ENCODE results near the gene SBF2. TPM values are rescaled to one million over a fixed set of nuclear protein-coding genes. Genes with fewer than 3 reads are reported as not detected.

Gene SBF2
- total and polyA plus RNA-seq, 2 donors (not counting 1 experiment from before 2014, with no cell fraction given): 5.6 to 17.7 TPM

DNA sequence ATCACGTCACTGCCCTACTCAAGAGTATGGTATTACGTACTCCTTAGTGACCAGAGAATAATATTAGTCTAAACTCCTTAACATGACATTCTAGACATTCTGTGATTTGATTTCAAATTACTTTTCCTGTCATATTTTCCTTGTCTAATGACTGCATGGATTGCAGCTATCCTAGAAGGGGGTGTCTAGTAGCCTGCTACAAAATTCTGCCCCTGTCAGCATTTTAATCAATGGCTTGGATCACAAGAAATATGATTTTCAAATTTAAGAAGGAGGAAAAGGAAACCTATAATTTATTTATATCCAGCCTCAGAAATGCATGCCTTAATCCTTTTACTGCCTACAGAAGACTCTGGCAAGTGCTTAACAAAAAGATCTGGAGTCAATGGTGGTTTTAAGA is 413.4 kb downstream of the SBF2 start:
- Mint-ChIP-seq H3K4me1 (no peaks in the 10 kb centered on the region), H3K9me3 (ENCODE audit: insufficient read depth) (no peaks in the 10 kb centered on the region), H3K27ac (no peak overlapping the region), H3K27me3 (no peaks in the 10 kb centered on the region), H3K4me3 (no peak overlapping the region)
- no peak overlapping the region for H3K9ac ChIP-seq (ENCODE audit: low read length)
- no peak overlapping the region for H3K4me2 ChIP-seq (replicated peaks; ENCODE audit: low read depth, low read length, poor library complexity, severe bottlenecking)
- WGBS (ENCODE audit: insufficient coverage): no CpG with 5 or more reads among the region's 2 CpGs
- H4K20me1 ChIP-seq (ENCODE audit: control insufficient read depth, insufficient read depth, low read length, poor library complexity, severe bottlenecking): no peaks in the 10 kb centered on the region
- no peaks in the 10 kb centered on the region for H3K79me2 ChIP-seq (ENCODE audit: control insufficient read depth, insufficient read depth, low read length)
- no peaks in the 10 kb centered on the region for H3K27me3 ChIP-seq (replicated peaks in 1 of 4; ENCODE audit: control extremely low read depth in 1 of 4, control insufficient read depth in 3 of 4, insufficient read depth in 4 of 4, low read length in 3 of 4)
- no peaks in the 10 kb centered on the region for H3K36me3 ChIP-seq (replicated peaks in 1 of 2; ENCODE audit: control extremely low read depth in 1 of 2, control insufficient read depth in 1 of 2, extremely low read depth in 1 of 2, insufficient read depth in 2 of 2, low read length in 1 of 2)
- H3K4me3 ChIP-seq (ENCODE audit: control extremely low read depth in 1 of 5, extremely low read depth in 1 of 5, insufficient read depth in 1 of 5, low read depth in 2 of 5, low read length in 4 of 5): no peak overlapping the region
- ChIA-PET POLR2A (no interaction called here), CTCF (no interaction called here)
- ATAC-seq (ENCODE audit: low read depth): no peak
- intact Hi-C loops (cut with micrococcal nuclease): no loop called here
- no peak overlapping the region for H3K27ac ChIP-seq (ENCODE audit: low read length in 2 of 2)
- DNase-seq: no peak
- no peak for TF ChIP-seq EZH2 (IDR thresholded peaks at IDR 0.05; ENCODE audit: borderline replicate concordance, insufficient read depth, low read depth, low read length, poor library complexity, severe bottlenecking)
- TF ChIP-seq, protein P1, sequence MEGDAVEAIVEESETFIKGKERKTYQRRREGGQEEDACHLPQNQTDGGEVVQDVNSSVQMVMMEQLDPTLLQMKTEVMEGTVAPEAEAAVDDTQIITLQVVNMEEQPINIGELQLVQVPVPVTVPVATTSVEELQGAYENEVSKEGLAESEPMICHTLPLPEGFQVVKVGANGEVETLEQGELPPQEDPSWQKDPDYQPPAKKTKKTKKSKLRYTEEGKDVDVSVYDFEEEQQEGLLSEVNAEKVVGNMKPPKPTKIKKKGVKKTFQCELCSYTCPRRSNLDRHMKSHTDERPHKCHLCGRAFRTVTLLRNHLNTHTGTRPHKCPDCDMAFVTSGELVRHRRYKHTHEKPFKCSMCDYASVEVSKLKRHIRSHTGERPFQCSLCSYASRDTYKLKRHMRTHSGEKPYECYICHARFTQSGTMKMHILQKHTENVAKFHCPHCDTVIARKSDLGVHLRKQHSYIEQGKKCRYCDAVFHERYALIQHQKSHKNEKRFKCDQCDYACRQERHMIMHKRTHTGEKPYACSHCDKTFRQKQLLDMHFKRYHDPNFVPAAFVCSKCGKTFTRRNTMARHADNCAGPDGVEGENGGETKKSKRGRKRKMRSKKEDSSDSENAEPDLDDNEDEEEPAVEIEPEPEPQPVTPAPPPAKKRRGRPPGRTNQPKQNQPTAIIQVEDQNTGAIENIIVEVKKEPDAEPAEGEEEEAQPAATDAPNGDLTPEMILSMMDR (IDR thresholded peaks at IDR 0.05): no peak
- peaks cover 0 to 7% (median 0%) of the 10 kb centered on the region in 3 donors for H3K9me3 ChIP-seq (ENCODE audit: control extremely low read depth in 1 of 3, control insufficient read depth in 2 of 3, insufficient read depth in 1 of 3, low read length in 2 of 3)
- no peaks in the 10 kb centered on the region for H3K4me1 ChIP-seq (ENCODE audit: control insufficient read depth in 2 of 2, insufficient read depth in 2 of 2, low read length in 2 of 2)
- H2AFZ ChIP-seq (ENCODE audit: insufficient read depth, low read depth, low read length, poor library complexity, severe bottlenecking): no peak overlapping the region

DNA sequence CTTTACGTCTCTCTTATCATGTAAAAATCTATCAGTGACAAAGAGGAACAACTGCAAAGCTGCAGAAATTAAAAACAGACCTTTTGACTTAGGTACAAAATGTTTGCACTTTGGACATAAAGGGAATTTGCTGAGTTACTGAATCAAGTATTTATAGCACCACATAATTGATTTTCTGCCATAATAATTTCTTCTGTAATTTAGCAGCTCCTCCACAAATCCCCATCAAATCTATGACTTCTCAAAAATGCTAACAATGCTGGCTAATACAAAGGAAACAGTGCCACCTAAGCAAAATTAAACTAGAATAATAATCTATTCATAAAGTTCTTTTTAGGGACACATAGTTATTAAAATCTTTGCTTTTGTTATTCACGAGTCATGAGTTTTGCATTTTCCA is 415.1 kb downstream of the SBF2 start:
- TF ChIP-seq, protein P1 (IDR thresholded peaks at IDR 0.05): no peak
- no peak for TF ChIP-seq EZH2 (IDR thresholded peaks at IDR 0.05; ENCODE audit: borderline replicate concordance, insufficient read depth, low read depth, low read length, poor library complexity, severe bottlenecking)
- POLR2A ChIA-PET: no interaction called here
- Histone ChIP-seq H3K36me3 (replicated peaks in 1 of 2; ENCODE audit: control extremely low read depth in 1 of 2, control insufficient read depth in 1 of 2, extremely low read depth in 1 of 2, insufficient read depth in 2 of 2, low read length in 1 of 2) (no peaks in the 10 kb centered on the region), H3K27ac (ENCODE audit: low read length in 2 of 2) (no peak overlapping the region), H4K20me1 (ENCODE audit: control insufficient read depth, insufficient read depth, low read length, poor library complexity, severe bottlenecking) (no peaks in the 10 kb centered on the region), H3K9ac (ENCODE audit: low read length) (no peak overlapping the region), H3K79me2 (ENCODE audit: control insufficient read depth, insufficient read depth, low read length) (no peaks in the 10 kb centered on the region), H2AFZ (ENCODE audit: insufficient read depth, low read depth, low read length, poor library complexity, severe bottlenecking) (no peak overlapping the region), H3K27me3 (replicated peaks in 1 of 4; ENCODE audit: control extremely low read depth in 1 of 4, control insufficient read depth in 3 of 4, insufficient read depth in 4 of 4, low read length in 3 of 4) (no peaks in the 10 kb centered on the region), H3K4me1 (ENCODE audit: control insufficient read depth in 2 of 2, insufficient read depth in 2 of 2, low read length in 2 of 2) (no peaks in the 10 kb centered on the region), H3K4me2 (replicated peaks; ENCODE audit: low read depth, low read length, poor library complexity, severe bottlenecking) (no peak overlapping the region), H3K4me3 (ENCODE audit: control extremely low read depth in 1 of 5, extremely low read depth in 1 of 5, insufficient read depth in 1 of 5, low read depth in 2 of 5, low read length in 4 of 5) (no peak overlapping the region), H3K9me3 (ENCODE audit: control extremely low read depth in 1 of 3, control insufficient read depth in 2 of 3, insufficient read depth in 1 of 3, low read length in 2 of 3) (peaks cover 0 to 7% (median 0%) of the 10 kb centered on the region in 3 donors)
- intact Hi-C loops (cut with micrococcal nuclease): no loop called here
- peaks cover 3% of the 10 kb centered on the region for H3K4me1 Mint-ChIP-seq
- H3K9me3 Mint-ChIP-seq (ENCODE audit: insufficient read depth): no peaks in the 10 kb centered on the region
- CTCF ChIA-PET: no interaction called here
- DNase-seq (no peak), ATAC-seq (ENCODE audit: low read depth) (no peak)
- H3K27me3 Mint-ChIP-seq: no peaks in the 10 kb centered on the region
- no peak overlapping the region for H3K27ac Mint-ChIP-seq
- no peak overlapping the region for H3K4me3 Mint-ChIP-seq
- WGBS (ENCODE audit: insufficient coverage): no CpG with 5 or more reads among the region's 2 CpGs

Data from B cell (primary cell).